22Rv1 (cell line): Measurements from ENCODE around the gene UPB1.

Experiments used
- H3K27ac ChIP-seq: fragments of 450-650 bp; 2 replicates; pipeline ENCODE4 v1.5.1; 2017
- CTCF ChIP-seq: fragments of 450-650 bp; IDR thresholded peaks from 2 replicates; pipeline ENCODE4 v1.5.1; 2017; ENCODE audit warnings: mild to moderate bottlenecking
- ZFX ChIP-seq: fragments of 450-650 bp; IDR thresholded peaks from 2 replicates; pipeline ENCODE4 v1.6.1; 2017; ENCODE audit warnings: antibody characterized with exemption, borderline replicate concordance

The UPB1 gene

DNA sequence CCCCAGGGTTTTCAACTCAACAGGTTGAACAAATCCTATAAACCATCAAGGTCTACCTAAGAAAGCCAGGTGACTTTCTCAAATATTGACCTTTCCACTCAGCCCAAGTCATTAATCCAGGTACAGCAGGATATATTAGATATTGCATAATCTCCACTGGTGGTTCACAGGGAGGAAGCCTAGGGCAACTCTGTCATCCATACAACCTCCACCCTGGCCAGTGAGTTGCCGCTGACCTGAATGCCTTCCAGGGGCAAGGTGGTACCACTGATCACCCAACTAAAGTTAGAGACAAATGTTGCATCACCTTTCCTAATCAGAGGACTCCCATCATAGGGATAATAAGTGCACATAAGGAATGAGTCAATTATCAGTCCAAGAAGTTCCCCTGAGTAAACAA, 36.9 kb downstream of the UPB1 start:
- TF ChIP-seq ZFX (no peak), CTCF (no peak)
- peak overlapping the region; percentile 85 for H3K27ac ChIP-seq

GRCh38 chr22:24535348-24535747, 40.2 kb downstream of the UPB1 start:
- TF ChIP-seq ZFX (no peak), CTCF (no peak)
- no peak overlapping the region for H3K27ac ChIP-seq

DNA sequence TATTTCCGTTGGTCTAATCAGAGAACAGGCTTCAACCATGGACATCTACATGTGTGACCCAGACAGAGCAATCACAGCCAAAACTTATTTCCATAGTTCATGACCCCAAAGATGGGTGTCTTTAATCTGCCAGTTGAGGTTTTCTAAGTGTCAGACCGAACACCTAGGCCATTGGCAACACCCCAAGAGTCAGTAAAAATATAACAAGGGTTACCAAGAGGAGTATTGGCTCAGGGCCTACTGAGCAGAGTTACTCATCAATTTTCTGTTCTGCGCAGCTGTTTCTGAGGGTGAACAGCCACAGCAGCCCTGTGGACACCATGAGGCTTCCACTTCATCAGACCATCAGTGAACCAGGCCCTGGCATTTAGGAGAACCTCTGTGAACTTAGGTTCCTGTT, 41.0 kb downstream of the UPB1 start:
- TF ChIP-seq ZFX (no peak), CTCF (no peak)
- no peak overlapping the region for H3K27ac ChIP-seq

GRCh38 chr22:24540470-24540869, 45.3 kb downstream of the UPB1 start:
- TF ChIP-seq ZFX (no peak), CTCF (no peak)
- H3K27ac ChIP-seq, result no peak overlapping the region

GRCh38 chr22:24541681-24542515, 46.8 kb downstream of the UPB1 start:
- no peak overlapping the region for H3K27ac ChIP-seq
- TF ChIP-seq ZFX (no peak), CTCF (no peak)

GRCh38 chr22:24542641-24543040, 47.5 kb downstream of the UPB1 start:
- H3K27ac ChIP-seq, result no peak overlapping the region
- TF ChIP-seq ZFX (no peak), CTCF (no peak)

DNA sequence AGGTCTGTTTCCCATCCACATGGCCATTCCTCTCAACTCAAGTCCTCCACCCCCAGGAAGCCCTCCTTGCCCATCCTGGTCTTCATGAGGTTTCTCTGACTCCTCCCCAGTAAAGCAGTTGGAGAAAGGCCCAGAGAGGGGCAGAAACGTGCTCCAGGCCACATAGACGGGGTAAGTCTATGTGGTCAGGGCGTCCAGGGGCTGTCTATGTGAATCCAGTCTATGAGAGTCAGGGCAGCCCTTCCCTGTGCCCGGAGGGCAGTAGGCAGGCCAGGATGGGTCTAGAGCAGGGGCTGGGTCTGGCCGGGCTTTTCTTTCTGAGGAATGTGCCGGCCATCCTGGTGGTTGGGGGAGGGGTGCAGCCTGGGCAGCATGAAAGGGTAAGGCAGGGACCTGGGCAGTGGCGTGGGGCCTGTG, 48.1 kb downstream of the UPB1 start:
- no peak overlapping the region for H3K27ac ChIP-seq
- no peak for TF ChIP-seq ZFX
- no peak for TF ChIP-seq CTCF
